ENCODE measurements around the gene ANGPTL7.

- no peak for TF ChIP-seq CTCF (IDR thresholded peaks at IDR 0.05)
- TF ChIP-seq POLR2A (IDR thresholded peaks at IDR 0.05), result no peak
Measured at GRCh38 chr1:11151826-11152612, 37.1 kb upstream of the ANGPTL7 start.

All from Peyer's patch (tissue), 4 donors.